CD4-positive, alpha-beta T cell treated with Interleukin-21 for 1 hour (primary cell): Measurements from ENCODE around the gene CEP170.
"Not testable (repeated sequence)": the region's sequence is repeated elsewhere in the genome, so short reads cannot be mapped to it uniquely, and the experiment has no call there.

Experiments
- DNase-seq: peaks from one replicate; pipeline ENCODE4 v3.0.0-alpha.2; 2020

The CEP170 gene

DNA sequence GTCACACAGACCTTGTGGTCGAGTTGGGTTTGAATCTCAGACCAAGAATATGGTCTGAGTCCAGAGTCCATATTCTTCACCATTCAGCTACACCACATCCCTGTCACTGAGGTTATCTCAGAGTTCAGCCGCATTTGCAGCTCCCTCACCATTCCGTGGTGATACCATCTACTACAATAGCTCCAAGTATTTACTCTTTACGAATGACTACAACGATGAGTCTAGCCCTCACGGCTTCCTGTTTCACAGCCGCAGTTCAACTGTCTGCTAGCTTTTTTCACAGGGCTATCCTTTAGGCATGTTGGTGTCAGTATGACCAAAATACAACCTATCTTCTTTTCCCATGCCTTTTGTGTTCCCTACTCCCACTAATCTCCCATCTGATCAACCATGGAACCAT is 104.2 kb downstream of the CEP170 start:
- DNase-seq: not testable (repeated sequence)

DNA sequence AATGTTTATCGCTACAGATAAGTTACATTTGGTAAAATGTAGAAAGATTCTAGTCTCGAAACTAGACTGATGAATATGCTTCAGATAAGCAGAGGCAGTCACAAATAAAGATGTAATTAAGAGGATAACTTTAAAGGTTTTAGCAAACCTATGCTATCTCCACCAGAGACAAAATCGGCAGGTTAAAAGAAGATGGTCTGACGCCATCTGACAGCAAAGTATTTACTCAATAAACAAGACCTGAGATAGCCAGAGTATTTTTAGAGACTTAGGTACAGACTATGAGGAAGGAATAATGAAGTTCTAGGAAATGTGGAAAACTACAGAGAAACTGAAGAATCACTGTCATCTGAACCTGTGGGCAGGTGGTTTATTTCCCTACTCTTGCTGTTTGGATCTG is 106.0 kb downstream of the CEP170 start:
- DNase-seq: not testable (repeated sequence)

DNA sequence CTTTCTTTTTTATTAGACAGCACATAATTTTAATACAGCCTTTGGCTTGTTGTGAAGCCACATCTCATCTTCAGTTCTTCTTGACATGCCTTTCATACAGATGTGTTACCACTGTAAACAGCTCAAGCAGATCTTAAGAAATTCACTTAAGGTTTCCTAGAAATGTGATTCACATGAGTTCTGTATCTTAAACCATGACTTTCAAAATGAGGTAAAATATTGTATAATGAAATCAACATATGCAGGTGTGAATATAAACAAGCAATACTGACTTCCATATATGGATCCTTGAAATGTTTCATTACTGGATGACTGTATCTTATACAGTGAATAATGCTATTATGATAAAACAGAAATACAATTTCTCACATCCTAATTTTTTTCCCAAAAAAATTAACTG is 107.7 kb downstream of the CEP170 start:
- not testable (repeated sequence) for DNase-seq

DNA sequence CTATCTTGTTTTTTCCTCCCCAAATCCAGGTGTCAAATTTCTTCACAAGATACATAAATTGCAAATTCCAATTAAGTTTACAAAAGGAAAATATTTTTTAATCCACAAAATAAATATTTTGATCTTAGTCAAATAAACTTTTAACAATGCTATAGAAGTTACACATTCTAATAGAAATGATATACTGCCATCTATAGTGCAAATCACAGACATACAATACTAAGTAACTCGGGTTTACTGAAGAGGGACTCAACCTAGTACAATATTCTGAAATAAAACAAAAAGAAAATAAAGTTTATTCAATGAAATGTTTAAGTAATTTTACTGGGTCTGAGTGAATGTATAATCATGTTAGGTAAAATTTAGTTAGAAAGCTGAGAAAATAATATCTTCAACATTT is 114.6 kb downstream of the CEP170 start:
- not testable (repeated sequence) for DNase-seq

DNA sequence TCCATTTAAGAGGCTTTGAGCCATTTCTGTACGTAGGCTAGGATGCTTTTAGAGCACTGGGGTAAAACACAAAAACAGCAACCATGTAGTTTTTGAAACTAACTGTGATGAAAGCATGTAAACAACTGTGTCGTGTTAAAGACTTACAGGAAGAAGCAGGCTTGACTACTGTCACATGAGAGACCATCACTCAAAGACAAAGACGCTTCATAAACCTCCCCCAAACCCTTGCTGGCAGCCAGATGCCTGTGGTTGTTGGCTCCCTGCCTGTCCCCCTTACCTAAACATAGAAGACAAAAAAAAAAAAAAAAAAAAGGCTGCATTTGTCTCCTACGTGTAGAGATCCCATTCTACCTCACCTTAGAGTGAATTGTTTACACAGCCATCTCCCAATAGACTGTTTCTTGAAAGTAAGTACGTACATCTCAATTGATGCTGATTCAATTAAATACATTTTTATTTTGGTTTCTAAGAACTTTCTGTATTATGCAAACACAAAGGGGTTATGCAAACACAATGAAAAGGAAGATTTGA is 132.1 kb downstream of the CEP170 start:
- DNase-seq: not testable (repeated sequence)

DNA sequence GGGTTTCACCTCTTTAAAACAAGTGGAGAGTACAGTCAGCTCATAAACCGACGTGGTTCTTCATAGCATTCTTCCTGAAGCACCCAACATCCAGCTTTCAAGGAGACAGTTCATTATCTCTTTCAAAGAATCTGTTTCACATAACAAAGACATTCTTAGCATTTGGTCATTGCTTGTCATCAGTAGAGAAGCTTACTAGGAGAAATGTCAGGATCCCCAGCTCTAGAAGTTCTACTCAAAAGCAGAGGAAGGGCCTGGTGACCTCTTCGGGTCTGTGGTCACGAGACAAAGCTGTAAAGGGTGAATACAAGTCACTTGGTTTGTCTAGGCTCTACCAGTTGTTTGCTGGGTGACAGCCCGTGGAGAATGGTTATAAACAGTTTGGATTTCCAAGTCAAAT is 133.1 kb downstream of the CEP170 start:
- not testable (repeated sequence) for DNase-seq

DNA sequence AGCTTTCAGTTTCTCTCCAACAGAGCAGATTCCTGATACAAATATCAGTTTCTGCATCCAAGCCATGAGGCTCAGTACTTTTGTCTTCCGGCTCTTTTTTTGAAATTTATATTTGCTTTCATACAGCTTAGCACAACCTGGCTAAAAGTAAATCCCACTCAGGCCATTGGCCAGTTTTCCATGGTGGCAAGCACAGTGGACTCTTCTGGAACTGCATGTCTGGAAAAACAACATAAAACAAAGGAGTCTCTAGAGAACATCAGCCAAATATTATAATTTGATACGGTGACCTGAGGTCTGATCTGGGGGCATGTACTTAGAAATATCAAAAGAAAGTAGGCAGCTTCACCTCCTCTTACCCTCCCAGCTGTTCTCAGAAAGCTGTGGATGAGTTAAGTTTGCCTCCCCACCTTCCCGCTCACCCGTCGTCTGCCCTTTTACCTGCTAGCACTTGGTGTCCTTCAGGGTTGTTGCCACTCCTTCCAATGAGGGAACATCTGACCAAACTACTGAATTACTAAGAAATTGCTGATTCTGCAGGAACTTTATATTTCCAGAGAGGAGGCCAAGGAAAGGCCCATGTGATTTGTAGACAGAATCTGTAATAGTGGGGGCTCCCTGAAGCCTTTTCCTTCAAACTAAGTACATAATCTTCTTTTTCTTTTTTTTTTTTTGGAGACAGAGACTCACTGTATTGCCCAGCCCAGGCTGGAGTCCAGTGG is 136.3 kb downstream of the CEP170 start:
- not testable (repeated sequence) for DNase-seq

DNA sequence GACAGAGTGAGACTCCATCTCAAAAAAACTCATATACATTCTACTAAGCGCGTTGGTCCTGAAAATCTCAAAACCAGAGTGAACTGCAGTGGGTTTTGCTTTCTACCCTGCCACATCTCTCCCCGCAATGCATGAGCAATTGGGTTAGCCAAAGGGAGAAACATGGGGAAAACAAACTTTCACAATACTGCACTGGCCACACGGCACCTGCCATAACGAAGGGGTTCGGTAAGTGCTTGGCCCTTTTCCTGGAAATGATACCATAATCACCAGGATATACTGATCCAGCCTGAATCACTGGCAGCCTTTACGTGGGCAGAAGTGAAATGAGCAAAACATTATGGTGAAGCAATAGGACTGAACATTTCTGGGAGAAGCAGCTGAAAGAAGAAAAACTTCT is 138.9 kb downstream of the CEP170 start:
- not testable (repeated sequence) for DNase-seq

DNA sequence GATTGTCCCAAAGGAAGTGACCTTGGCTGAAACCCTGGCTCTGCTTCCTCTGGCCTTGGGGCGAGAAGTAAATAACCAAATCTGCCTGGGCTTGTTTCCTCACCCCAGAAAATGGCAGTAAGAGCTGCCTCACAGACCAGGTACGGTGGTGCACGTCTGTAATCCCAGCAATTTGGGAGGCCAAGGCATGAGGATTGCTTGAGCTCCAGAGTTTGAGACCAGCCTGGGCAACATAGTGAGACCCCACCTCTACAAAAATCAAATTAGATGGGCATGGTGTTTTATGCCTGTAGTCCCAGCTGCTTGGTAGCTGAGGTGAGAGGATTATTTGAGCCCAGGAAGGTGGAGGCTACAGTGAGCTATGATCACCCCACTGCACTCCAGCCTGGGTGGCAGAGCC is 140.3 kb downstream of the CEP170 start:
- DNase-seq: not testable (repeated sequence)

DNA sequence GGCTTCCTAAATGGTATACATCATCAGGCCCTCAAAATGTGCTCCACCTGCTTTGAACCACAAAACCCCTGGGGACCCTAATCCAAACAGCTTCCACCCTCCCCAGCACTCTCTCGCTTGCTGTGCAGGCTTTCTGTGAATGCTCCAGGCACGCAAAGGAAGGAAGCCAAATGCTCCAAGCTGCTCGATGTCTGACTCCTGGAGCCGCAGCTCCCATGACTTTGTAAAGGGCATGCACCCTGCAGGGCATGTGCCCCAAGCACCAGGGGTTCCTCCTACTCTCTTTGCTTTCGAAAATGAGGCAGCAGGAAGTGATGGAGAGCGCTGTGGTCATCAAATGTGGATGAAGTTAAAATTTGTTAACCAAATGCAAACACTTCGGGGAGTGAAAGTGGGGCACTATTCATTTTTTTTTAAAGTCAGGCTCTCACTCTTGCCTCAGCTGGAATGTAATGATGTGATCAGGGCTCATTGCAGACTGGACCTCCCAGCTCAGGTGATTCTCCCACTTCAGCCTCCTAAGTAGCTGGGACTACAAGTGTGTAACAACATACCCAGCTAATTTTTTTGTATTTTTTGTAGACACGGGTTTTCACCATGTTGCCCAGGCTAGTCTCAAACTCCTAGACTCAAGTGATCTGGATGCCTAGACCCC is 140.9 kb downstream of the CEP170 start:
- not testable (repeated sequence) for DNase-seq

DNA sequence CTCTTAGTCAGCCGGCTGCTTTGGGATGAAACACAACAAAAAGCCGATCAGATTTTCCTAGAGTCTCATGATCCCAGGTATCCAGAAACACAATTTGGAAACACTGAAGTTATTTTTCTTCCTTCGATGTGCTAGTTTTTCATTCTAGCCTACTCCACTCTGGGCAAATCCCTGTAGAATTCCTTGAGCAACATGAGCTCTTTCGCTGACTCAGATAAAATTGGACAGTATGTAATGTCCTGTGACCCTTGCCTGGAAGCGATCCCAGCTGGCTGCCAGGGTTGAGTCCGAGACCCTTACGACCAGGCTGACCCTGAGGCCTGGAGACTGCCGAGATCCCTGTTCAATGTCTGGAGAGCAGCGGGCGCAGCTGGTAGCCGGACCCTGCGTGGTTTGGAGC is 147.9 kb downstream of the CEP170 start:
- DNase-seq: not testable (repeated sequence)

DNA sequence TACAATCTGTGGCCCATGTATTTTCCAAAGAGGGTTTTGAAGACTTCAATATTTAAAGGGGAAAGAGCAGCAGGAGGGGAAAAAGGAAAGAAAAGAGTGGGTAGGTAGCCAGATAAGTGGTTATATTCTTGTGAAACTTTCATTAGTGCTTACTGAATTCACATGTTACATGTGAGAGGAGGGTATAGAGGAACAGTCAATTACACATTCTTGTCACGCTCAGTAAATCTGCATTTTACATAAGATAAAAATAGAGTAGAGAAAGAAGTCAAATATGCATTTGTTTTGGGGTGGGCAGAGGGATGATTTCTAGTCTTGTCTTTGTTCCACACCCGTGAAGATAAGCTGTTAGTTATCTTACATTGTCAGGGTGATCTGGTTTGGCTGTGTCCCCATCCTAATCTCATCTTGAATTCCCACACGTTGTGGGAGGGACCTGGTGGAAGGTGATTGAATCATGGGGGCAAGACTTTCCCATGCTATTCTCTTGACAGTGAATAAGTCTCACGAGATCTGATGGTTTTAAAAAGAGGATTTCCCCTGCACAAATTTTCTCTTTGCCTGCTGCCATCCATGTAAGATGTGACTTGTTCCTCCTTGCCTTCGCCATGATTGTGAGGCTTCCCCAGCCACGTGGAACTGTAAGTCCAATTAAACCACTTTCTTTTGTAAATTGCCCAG is 149.3 kb downstream of the CEP170 start:
- DNase-seq: not testable (repeated sequence)

DNA sequence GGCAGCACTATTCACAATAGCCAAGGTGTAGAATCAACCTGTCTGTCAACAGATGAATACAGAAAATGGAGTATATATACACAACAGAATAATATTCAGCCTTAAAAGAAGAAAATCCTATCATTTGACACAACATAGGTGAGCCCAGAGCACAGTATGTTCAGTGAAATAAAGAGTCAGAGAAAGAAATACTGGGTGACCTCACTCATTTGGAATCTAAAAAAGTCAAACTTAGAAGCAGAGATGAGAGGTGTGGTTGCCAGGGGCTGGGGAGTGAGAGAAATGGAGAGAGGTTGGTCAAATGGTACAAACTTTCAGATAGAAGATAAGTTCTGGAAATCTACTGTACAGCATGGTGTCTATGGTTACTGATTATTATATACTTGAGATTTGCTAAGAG is 150.0 kb downstream of the CEP170 start:
- DNase-seq: not testable (repeated sequence)

DNA sequence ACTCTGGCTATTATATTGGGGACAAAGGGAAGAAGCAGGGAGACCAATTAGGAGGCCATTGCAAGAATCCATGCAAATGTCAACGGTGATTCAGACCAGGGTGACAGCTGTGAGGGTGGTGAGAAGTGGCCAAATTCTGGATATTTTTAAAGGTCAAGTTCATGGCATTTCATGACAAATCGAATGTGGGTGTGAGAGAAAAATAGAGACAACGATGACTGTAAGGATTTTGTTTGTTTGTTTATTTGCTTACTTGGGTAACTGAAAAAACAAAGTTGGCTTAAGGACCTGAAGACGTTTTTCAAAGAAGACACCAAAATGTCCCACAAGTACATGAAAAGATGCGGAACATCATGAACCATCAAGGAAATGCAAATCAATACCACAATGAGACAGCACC is 150.6 kb downstream of the CEP170 start:
- not testable (repeated sequence) for DNase-seq

DNA sequence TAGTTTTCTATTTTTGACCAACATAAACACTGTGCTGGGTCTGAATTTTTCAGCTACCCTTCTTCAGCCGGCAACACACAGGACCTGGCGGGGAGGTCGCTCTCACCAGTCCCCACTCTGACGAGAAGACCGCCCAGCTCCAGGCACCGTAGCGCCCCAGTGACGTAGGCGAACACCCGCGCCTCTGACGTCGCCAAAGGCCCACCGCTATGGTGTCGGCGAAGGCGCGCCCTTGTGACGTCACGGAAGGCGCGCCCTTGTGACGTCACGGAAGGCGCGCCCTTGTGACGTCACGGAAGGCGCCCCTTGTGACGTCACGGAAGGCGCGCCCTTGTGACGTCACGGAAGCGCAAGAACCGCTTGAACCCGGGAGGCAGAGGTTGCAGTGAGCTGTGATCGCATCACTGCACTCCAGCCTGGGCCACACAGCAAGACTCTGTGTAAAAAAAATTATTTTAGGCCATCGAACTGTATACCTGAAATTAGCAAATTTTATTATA is 153.5 kb downstream of the CEP170 start:
- DNase-seq: peak; percentile 85

DNA sequence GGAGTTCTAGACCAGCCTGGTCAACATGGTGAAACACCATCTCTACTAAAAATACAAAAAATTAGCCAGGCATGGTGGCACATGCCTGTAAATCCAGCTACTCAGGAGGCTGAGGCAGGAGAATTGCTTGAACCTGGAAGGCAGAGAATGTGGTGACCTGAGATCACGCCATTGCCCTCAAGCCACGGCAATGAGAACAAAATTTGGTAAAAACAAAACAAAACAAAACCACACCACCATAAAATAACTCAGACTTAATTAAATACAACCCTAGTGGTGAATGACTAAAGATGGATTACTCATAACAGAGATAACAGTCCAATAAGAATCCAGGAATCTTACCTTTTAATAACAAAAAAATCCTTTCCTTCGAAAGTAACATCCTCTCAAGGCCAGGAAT is 167.7 kb downstream of the CEP170 start:
- DNase-seq: not testable (repeated sequence)
